ENCODE results near the gene TBC1D22A.
A peak's percentile ranks its signal among the peaks of the same experiment; 100 is the strongest.

TBC1D22A gene

DNA sequence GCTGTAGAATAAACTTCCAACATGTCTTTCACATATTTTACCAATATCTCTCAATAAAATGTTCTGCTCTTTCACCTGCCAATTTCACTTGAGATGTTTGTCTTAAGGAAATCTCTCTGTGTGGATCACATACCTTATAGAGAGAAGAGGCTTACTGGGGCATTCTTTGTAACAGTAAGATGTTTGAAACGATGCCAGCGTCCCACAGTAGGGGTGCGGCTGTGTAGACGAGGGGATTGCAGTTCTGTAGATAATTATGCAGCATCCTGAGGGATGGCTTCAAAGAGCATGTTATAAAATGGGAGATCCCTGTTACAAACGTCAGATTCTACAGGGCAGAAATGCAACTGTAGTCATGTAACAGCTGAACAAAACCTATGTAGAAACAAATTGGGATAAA lies 200.0 kb downstream of the TBC1D22A start:
- no peak for DNase-seq

DNA sequence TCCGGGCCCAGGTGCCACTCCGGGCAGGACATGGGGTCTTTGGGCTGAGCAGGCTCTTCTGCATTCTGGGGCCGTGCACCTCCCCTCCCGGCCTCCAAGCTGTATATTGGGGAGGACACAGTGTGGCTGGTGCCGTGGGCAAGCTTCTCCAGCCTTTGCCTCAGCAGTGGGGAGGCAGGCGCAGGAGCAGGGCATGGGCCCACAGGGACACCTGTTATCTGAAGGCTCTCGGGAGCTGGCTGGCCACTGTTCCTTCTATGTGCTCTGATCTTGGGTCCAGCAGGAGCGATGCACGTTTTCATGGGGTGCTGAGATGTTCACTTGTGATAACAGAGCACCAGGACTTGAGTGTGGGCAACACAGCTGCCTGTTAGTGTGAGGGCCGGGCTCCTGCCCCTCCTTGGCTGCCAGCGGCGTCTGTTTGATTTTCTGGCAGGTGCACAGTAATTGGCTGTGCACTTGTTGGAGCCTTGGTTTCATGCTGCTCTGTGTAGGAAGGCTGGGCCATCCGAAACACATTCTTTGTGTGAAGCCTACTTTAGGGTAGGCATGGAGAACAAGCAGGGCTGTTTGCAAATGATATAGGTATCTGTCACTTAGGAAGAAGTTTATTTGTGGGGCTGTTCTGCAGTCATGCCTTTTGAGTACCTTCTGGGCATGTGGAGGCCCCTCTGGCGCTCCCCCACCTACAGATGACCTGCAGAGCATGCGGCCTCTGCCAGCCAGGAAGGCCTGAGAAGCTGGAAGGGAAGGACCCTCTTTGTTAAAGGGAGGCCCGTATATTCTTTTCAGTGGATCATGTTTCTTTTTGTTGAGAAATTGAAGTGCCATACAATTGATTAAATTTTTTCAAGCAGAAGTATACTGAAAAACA lies 201.5 kb downstream of the TBC1D22A start:
- no peak for DNase-seq

DNA sequence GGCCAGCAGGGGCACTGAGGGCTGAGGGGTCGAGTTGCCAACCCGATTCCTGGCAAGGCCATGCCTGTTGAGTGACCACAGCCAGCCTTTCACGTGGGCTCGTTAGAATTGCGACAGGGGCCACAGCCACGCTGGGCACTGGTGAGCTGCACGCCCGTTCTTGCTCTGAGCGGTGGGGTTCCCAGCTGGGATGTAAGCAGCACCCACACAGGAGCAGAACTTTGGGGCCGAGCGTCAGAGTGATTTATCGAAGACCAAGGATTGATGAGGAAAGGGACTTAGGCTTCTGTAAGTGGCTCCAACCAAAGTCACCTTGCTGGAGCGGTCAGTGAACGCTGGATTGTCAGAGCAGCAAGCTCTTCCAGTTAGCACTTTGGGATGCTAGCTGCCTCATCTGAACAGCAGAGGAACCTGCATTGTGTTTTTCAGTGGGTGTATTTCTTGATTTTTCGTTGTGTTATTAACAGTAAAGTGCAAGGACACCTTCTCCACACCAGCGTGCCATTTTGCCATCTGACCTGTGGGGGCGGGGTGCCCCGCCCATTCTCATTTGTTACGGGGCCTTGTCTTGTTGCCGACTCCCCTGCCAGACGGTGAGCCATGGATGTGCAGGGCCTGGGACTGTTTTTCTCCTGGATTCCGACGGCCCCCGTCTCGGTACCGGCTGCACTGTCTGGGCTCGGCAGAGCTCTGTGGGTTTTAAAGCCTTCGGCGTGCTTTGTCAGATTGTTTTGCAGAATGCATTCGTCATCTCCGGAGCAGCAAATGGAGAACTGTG lies 202.5 kb downstream of the TBC1D22A start:
- no peak for DNase-seq

DNA sequence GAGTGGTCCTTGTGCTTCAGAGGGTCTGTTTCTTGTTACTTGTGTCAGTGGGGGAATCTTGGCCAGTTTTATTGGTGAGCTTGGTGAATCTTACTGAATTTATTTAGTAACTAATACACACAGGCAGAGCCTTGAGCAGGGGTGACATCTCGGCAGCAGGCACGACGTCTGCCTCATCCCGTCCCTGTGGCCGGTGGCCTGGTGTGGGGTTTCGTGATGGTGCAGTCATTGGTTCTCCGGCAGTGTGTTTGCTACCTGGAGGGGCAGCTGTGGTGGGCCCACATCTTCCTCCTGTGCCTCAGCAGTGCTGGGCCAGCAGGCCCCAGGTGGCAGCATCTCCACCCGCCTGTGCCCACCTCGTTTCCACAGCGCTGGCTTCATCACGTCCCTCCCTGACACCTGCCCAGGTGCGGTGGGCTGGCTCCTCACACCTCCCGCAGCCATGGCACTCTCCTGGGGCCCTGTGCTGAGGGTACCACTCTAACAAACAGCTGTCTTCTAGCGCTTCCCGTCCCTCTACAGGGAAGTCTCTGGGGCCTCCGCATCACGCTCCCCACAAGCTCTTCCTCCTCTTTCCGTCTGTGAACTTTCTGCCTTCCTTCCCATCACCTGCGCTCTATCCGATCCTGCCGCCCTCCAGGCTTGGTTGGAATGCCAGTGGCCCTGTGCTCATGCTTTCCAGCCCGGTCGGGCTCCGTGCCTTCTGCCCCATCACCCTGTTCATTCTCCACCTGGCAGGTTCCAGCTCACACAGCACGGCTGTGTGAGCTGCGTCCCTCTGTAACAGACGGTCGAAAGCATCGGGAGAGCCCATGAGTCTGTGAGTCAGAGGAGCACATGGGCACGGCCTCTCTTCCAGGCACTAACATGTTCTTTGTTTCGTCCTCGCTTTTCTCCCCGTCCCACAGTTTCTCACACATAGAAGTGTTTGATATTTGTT lies 203.4 kb downstream of the TBC1D22A start:
- no peak for DNase-seq

DNA sequence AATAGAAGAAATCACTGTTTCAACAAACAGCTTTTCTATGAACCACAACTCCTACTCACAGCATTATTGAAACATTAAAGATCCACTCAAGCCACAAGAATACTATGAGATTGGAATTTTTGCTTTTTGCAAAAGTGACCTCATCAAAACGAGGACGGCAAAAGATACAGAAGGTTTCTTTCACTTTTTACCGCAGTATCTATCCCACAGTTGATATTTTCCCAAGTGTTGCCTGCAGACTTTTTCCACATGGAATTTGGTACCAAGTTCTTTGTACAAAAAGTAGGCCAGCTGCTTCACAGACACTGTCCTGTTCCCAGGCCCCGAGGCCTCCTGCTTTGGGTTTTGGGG lies 204.0 kb downstream of the TBC1D22A start:
- no peak for DNase-seq

DNA sequence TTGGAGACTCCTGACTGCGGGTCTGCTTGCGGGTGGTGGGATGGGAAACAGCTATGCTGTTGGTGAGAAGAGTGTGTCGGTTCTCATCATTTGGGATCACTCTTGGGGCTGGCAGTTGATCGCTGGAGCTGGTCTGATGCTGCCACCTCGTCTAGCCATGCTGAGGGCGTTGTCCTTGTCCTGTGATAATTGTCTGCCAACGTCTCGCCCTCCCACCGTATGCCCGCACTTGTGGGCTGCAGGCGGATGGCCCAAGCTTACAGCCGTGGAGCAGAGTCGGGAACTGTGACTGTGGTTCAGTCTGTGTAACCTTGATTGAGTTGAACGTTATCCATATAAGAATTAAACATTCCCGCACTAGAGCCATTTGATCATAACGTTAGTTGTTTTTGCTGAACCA lies 204.4 kb downstream of the TBC1D22A start:
- DNase-seq: no peak

DNA sequence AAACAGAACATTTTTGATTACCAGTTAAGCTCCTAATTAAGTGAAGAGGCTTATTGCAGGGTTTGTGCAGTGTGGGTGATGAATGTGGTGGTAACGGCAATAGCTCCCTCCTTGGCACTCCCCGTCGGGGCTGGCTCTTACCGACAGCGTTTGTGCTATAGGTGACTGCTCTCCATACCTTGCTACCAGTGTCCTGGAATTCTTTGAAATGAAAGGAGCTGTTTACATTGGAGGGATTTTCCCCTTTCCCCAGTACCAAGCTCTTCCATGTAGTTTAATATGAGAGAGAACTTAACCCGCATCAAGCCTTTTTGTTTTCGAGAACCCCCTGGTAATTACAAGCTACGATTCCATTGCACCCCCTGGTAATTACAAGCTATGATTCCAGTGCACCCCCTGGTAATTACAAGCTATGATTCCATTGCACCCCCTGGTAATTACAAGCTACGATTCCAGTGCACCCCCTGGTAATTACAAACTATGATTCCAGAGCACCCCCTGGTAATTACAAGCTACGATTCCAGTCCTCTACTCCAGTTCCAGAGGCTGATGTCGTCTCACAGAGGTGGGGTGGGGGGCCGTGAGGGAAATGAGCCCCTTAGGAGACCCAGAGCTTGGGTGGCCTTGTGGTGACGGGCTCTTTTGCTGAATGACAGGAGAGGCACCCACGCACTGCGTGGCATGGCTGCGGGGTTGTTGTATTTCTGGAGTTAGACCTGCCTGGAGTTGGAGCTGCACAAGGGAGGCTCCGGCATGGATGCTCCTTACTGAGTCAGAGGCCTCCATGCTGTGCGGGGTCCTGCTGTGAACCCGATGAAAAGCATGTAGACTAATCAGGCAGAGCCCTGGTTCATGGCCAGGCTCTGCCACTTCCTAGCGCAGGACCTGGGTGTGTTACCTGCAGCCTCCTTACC lies 205.3 kb downstream of the TBC1D22A start:
- no peak for DNase-seq

DNA sequence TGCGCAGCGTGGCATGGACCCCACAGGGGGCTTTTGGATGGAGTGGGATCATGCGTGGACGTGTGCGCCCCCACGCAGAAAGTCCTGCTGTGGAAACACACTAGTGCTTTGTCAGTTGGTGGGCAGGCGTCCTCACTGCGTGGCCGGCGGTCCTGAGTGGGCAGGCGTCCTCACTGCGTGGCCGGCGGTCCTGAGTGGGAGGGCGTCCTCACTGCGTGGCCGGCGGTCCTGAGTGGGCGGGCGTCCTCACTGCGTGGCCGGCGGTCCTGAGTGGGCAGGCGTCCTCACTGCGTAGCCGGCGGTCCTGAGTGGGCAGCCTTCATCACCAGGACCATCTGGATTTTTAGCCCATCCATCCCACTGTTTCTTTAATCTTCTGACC lies 205.9 kb downstream of the TBC1D22A start:
- no peak for DNase-seq

DNA sequence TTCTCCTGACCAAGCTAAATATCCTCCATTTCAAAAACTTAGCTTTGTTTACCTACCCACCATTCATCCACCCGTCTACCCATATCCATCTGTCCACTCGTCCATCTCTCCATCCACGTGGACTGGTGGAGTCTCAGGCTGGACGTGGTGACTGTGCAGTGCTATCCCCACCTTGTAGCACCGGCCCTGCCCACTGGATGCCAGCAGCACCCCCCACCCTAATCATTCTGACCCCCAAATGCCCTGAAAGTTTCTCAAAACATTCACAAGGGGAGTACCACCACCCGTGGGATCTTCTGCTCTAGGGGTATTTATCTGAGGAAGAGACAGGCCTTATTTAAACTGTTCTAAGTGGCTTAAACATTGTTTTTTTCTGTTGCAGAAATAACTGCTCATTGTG lies 206.4 kb downstream of the TBC1D22A start:
- no peak for DNase-seq

DNA sequence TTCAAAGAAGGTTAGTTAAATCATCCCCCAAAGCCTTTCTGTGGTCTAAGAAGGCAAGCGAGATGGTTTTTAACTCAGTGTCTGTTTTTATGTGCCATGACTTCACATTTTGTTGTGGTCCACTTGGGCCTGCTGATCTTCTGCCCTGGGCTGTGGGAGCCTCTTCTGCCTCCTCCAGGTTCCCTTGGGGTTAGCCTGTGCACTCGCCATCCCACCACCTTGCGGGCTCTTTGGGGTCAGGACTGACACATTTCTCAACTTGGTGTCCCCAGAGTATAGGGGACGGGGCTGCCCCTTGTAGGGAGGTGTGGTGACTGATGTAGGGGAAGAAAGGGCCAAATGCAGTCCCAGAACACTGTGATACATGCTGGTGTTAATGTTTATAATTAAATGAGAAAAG lies 207.0 kb downstream of the TBC1D22A start:
- DNase-seq: no peak

DNA sequence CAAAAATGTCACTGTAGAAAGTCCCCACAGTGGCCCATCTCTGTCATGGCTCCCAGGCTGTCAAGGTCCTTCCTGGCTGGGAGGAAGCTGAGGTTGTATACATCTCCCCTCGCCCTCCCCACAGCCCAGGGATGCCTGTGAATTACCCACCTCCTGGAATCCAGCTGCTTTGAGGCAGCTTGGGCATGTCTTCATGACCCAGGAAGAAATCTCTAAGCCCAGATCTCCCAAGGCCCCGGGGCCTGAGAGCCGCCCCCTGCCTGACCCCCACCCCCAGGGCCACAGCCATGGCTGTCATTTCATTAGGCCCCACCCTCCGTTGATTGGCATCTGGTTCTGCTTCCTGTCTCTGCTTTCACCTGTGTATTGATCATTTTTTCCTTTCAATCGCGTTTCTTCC lies 207.5 kb downstream of the TBC1D22A start:
- no peak for DNase-seq

DNA sequence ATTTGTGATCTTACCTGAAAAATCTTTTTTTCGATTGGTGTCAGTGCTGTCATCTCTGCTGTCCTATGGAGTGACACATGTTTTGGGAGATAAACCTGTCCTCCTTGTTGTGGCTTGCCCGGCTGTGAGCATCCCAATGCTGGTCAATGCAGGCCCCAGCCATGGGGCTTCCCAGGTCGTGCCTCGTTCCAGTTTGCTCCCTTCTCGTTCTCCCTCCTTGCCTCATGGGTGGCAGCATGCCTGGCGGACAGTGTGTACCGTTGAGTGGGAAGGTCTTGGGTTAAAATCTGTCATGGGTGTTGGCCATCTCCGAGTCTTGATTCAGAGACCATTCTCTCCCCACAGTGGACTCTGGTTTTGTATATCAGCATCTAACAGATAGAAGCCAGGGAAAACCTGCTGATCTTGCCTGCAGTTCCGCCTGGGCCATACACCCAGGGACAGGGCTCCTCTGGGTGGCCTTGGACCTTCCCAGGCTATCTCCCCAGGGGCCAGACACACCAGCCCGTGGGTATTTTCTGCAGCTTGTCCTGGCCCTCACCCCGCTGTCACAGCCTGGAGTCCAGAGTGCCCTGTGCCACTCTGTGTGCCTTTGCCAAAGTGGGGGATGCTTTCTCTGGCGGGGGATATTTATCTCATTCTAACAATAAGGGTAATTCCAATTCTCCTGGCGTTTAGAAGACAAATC lies 208.1 kb downstream of the TBC1D22A start:
- DNase-seq: no peak

DNA sequence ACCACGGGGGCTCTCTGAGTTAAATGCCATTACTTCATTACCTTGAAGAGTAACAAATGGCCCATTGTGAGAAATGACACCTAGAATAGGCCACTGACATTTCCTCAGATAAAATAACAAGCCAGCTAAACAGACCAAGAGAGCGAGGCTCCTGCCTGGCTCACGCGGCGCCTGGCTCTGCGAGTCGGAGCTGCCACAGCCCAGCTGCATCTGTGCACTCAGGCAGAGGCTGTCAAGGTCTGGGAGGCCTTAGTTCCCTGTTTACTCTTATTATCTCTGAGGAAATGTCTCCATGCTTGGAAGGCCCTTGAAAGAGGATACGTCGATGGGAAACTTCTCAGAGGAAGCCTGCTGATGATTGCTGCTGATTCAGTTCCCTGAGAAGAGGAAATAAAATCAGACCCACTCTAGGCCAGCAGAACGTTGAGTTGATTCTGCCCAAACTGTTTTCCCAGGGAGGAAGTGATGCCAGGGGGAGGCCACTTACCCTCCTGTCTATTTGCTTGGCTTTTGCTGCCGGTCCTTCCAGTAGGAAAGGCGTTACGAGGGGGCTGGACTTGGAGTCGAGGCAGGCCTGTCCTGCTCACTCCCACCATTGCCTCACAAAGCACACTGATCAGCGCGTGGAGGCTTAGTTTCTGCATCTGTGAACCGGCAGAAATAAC lies 208.8 kb downstream of the TBC1D22A start:
- peak; percentile 67 for DNase-seq

DNA sequence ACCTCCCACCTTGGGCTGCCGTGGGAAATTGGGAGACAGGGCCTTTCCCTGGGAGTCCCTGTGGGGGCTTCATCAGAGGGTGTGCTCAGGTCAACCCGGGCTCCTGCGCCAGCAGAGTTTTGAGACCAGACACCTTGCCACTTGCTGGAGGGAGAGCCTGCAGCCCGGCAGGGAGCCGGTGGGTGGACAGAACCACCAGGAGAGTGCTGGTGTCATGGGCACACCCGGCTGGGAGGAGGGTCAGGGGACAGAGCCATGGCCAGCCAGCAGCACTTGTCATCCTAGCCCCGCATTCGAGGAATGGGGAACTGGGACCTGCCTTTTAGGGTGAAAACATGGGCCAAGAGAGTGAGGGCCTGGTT lies 209.3 kb downstream of the TBC1D22A start:
- DNase-seq: no peak

DNA sequence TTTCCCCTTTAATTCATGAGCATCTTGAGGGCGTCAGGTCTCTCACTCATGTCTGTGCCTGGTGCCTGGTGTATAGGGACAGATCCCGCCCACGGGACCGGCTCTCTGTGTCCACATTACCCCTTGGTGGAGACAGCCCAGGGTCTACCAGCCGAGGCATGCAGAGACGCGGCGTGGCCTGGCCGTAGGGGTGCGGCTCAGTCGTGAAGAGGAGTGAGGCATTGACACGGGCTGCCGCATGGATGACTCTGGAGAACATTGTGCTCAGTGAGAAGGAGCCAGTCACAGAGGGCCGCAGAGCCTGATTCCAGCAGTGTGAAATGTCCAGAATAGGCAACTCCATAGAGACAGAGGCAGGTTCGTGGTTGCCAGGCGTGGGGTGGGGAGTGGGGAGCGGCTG lies 209.8 kb downstream of the TBC1D22A start:
- DNase-seq: no peak

DNA sequence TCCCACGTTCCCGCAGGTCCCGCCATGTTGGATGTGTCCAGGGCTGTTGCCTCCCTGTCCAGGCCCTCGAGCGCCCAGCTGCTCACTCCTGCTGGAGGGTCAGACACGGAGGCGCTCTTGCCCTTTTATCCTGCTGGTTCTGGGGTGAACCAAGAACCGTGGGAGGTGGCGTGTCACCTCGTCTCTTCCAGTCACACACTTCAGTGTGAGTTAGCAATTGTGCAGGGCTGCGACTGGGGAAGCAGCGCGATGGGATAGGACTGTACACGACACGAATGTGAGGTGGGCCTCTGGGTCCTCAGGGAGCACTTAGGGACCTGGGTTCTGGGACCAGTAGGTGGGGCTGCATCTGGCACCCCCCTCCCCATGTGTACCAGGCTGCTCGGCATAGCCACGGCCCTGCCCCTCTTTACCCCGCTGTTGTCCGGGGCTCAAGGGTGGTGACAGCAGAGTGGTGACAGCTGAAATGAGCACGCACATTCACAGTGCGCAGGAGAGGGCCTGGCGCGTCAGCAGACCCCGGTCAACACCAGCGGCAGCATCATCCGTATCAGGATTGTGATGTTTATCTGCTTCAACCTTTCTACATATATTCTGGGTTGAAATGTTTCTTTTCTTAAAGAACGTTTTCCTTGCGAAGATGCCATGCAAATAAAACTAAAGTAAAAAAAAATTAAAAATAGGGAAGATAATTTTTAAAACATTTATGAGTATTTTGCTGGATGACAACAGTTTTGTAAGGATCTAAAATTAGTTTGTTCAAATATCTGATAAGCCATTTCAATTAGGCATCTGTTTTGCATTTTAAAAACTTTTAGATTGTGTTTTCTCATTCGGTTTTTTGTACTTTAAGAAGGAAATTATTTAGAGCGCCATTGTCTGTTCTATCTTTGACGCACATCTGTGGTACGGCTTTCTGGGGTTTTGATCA lies 210.7 kb downstream of the TBC1D22A start:
- DNase-seq: no peak

DNA sequence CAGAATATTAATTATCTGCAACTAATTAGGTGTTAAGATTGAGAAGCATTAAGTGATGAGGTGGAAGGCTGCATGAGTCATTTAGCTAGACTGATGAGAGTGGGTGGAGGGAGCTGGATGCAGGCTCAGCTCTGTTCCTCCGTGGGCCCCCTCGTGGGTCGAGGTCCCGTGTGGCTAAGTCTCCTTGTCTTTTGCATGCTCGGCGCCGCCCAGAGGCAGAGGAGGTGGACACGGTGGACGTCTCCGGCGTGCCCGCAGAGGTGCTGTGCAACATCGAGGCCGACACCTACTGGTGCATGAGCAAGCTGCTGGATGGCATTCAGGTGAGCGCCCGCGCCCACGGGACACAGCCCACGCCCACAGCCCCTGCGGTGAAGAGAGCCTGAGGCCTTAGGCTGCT lies 211.6 kb downstream of the TBC1D22A start:
- DNase-seq: no peak

DNA sequence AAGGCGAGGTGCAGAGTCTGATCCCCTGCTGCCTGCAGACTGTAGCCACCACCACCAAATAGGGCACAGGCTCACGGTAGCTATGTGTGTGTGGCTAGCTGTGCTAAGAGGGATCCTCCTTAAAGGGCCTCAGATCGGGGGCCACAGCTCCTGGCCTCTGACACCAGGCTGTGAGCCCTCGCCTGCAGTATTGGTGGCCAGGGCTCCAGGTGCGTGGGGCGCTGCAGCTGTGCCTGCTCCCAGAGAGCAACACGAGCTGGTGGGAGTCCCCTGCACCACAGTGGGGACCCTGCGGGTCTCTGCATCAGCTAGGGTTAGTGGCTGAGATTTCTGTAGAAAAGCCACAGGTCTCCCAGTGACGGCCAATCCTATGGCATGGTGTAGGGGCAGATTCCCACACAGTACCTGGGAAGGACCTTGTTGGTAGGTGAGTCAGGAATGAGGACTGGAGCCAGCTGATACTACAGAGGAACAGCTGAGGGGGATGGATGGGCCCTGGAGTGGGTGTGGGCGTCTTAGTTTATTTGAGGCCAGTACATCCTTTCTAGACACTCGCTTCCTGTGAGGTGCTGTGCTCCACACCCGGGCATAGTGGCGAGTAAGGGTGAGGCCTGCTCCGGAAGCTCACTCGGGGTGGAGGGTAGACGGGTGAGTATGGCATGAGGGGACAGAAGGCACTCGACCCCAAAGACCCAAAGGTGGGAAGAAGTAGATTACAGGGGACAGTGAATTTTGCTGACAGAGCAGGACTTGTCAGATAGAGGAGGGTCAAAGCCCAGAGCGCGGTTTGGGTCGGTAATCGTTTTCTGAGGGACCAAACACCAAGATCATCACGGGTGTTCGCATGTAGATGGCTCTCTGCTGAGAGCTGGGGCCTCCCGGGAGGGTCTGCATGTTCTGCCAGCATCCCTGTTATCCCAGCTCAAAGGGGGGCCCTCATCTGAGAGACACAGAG lies 212.5 kb downstream of the TBC1D22A start:
- no peak for DNase-seq

DNA sequence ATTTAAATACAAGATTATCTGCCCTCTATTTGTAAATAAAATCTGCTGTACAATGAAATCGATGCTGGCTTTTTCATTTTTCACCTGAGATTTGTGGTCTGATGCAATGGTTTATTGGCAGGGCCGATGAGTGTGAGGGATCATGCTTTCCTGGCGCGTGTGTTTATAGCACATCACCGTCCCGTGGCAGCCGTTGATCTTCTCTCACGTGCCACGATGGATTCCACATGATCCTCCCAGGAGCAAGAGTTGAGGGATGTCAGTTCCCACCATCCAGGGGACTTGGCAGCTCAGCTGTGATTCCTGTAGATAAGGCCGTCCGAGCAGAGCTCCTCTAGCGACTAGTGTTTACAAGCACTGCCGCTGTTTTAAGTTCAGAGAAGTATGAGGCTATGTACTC lies 213.7 kb downstream of the TBC1D22A start:
- no peak for DNase-seq

All from eye (tissue), 1 donor.